HG03432 (cell line): ENCODE measurements around the gene DPYD.

Experiments used
- ATAC-seq: cut with Tn5 transposase; IDR thresholded peaks from one replicate; pipeline ENCODE4 v1.9.1; 2021; ENCODE audit warnings: mild to moderate bottlenecking, moderate library complexity; ENCODE audit not compliant: unreplicated experiment

DPYD gene

DNA sequence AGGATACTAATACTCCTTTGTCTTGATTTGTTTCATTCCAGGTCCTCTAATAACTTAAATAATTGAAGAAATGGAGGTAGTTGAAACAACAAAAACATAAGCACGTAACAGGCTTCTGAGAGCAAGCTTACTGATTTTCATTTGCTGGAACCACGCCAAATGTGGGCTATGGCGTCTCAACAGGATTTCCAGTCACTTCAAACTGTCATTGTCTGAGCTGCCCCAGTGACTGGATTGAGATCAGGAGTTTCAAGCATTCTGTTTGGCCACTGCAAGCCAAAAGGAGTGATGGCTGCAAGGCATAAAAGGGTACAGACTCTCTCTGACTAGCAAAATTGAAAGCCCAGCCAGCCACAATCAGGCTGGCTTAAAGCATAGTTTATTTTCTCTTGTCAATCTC lies 289.9 kb downstream of the DPYD start:
- no peak for ATAC-seq

DNA sequence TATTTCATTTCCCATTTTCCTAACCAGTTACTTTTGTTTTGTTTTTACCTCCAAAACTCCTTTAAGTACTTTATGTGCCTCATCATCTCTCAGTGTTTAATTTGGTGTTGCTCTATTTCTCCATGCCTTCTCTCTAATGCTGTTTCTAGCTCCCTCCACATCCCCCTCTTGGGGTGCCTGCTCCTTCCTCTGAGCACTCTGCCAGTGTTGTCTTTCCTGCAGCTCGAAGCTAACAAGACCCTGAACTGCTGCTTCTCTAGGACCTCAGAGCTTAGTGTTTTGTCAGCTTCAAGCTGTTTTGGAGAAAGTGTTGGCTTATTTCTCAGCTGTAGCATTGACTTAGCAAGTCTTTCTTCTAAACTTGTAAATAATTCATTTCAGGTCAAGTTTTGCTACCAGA lies 290.6 kb downstream of the DPYD start:
- ATAC-seq: no peak

DNA sequence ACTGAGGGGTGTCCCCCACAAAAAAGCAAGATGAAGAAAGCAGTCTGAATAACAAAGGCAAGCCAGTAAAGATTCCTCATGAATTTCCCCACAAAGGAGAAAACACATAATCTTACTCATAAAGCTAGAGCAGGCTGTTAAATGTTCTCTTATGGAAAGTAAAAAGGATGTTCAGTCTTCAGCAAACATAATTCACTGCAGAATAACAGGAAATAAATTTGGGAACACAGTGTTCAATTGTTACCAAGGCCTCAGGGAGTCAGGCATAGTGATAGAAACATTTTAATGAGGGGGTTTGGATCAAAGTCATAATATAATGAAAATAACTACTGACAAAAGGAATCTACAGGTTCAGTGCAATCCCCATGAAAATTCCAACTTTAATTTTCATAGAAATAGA lies 297.6 kb downstream of the DPYD start:
- ATAC-seq: no peak

DNA sequence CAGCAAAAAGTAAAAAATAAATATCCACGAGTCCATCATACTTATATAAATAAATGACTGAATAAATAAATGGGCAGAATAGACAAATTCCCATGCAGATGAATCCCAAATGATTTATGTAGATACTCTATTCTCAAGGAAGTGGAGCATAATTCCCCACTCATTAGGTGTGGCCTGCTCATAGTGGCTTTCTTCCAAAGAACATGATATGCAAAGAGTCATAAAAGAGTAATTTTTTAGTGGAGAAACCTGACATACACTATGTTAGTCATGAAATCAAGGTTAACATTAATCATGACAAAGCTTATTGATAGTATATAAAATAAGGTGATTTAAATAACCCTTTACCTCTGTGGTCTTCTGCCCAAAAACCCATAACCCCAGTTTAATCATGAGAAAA lies 298.9 kb downstream of the DPYD start:
- no peak for ATAC-seq

DNA sequence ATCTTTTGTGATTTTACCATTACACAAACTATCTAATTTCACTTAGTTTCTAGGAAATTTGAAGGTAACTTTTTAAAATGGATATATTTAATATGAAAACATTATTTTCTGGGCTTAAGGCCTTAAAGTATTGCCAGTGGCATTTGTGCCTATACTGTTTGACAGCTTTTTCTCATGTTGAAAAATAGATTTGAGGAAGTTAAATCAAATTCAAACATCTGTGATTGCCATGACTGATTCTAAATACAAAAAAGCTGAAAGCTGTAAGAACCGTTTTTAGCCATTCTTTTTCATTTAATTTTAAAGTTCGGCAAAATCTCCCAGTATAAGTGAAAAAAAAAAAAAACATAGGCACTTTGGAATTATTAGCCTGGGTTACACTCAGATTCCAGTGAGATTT lies 301.1 kb downstream of the DPYD start:
- ATAC-seq: no peak

DNA sequence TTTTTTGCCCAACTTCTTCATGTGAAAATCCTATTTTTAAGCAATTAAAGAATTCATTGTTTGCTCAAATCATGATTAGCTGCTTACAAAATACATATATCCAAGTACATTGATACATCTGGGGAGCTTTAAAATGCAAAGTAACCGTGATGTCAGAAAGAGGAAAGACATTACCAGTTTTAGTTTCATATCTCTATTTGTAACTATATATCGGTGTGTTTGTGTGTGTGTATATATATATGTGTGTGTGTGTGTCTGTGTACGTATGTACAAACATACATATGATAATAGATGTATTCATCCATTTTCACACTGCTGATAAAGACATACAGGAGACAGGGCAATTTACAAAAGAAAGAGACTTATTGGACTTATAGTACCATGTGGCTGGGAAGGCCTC lies 310.1 kb downstream of the DPYD start:
- ATAC-seq: no peak

DNA sequence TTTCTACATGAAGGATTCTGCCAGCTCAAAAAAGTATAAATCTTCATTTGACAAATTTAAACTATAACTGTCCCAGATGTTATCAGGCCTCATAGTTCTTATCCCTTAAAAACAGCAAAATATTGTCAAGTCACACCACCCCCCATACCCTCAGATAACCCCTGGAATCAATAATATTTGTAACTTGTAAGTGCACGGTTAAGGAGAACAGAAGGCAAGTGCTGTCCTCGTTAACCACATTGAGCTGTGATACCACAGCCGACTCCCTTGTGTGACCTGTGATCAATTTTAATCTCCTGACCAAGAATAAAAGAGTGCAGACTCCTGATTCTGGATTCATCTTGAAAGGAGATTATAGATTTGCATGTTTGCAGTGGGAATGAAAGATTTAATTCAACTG lies 310.7 kb downstream of the DPYD start:
- ATAC-seq: no peak

DNA sequence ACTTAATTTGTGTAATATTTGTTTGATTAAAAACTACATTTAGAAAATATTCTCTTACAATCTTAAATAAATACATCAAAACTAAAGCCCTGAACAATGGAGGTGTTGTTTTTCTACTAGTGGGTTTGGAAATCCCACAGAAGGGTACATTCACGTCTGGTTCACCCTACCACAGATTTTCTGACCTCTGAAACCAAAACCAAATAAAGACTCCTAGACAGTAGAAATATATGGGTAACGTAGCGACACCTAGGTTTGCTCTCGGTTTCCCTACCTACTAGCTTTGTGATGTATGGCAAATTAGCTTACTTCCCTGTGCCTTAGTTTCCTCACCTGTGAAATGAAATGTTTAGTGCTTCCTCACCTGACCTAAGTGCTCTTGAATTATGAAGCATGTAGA lies 312.6 kb downstream of the DPYD start:
- no peak for ATAC-seq

DNA sequence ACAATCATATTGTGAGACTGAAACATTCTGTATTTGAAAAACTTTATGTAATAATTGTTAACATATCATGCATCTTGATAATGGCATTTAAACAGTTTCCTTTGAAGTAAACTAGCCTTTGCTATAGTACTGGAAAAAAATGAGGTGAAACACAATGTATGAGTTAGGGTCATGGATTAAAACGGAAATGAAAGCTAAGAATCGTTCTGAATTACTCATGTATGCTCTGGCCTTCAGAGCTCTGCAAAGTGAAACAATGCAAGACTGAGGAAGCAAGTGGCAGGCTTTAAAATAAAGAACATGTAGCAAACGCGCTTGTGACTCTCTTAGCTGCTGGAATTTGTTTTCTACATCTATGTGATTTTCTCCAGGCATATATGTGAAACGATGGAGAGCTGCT lies 317.1 kb downstream of the DPYD start:
- no peak for ATAC-seq

DNA sequence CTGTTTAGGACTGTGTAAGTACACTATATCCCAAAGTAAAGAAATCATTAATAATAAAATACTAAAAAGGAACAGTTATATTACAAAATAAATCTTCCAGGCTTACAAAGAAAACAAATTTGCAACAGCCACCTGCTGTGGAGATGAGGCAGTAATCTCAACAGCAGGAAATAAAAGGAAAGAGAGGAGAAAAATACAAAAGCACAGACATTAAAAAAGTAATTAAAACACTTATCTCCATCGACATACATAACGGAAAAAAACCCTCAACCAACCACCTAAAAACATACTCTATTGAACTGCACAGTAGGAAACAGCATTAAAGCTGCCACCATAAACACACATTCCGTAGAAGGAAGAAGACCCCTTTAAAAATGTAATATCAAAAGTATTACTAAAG lies 317.6 kb downstream of the DPYD start:
- ATAC-seq: no peak

DNA sequence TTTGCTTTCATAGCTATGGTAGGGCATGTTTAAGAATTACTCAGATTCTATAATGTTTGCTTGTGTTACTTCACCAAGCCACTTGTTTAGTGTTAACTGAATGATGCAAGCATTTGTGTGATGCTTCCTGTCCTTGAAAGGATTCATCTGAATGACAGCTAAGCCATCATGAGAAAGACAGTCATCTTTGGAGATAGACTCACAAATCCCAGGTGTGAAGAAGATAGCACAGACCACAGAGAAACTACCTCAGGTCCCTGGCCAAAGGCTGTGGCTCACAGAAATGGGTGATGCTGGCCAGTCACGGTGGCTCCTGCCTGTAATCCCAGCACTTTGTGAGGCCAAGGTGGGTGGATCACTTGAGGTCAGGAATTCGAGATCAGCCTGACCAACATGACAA lies 321.4 kb downstream of the DPYD start:
- no peak for ATAC-seq

DNA sequence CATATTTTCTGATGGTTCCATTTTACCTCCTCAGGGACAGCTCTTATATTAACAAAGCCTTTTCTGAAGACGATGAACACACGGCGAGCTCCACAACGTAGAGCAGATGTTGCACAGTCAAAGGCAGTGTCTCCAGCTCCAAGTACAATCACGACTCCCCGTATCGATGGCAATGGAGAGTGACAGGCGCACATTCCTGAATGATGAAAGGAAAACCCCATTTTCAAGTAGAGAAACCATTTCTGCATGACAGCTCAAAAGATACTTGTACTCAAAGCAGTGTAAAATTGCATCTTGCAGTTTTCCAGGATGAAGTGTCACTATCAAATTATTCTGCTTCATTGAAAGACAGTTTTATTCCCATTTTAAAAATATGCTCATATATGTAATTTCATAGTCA lies 327.6 kb downstream of the DPYD start:
- ATAC-seq: no peak

DNA sequence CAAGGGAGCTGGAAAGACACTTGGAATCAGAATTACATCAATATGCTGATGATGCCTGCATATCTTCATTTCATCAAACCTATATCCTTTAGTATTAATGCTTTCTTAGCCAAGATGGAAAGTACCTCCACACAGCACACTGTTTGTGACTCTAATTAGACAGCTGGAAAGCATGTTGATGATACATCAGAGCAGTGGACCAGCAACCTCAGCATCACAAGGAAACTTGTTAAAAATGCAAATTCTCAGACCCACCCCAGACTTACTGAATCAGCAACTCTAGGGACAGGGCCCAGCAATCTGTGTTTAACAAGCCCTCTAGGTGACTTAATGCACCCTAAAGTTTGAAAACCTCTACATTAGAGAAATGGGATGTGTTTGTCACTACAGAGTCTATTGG lies 332.1 kb downstream of the DPYD start:
- no peak for ATAC-seq

DNA sequence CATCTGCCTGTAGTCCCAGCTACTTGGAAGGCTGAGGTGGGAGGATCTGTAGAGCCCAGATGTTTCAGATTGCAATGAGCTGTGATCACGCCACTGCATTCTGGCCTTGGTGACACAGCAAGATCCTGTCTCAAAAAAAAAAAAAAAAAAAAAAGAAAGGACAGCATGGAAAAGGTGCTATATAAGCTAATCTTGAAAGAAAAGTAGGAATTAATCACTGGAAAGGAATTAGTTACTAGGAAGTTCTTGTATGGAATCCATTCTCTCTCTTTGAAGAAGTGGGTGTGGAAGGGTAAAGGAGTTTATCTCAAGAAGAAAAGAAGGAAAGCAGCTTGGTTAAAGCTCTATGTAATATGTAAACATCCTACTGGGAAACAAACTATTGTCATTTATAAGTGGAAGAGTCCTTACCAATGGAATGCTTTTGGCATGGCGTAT lies 339.2 kb downstream of the DPYD start:
- no peak for ATAC-seq

DNA sequence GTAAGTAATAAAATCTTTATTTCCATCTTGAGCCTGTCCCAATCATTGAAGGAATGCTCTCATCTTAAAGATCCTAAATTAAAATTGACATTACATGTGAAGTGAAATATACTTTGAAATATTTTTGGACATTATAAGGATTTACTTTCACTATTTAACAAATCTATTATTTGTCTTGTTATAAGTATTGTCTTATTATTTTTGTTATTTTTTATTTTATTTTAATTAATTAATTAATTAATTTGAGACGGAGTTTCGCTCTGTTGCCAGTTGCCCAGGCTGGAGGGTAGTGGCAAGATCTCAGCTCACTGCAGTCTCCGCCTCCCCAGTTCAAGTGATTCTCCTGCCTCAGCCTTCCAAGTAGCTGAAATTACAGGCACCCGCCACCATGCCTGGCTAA lies 343.2 kb downstream of the DPYD start:
- no peak for ATAC-seq

DNA sequence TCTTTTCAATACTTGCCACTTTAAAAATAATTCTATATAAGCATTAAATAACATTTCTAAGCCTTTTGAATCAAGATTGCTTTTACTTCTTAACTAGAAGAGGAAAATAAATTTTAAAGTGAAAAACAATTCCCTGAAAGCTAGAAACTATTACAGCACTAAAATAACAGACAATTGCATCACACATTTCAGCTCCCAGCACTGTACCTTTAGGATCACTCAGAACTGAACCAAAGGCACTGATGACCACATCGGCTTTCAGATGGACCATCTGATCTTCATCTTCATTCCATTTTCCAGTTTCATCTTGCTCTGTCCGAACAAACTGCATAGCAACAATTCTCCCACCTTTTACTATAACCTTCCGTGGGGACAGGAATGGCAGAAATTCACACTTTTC lies 347.3 kb downstream of the DPYD start:
- no peak for ATAC-seq

DNA sequence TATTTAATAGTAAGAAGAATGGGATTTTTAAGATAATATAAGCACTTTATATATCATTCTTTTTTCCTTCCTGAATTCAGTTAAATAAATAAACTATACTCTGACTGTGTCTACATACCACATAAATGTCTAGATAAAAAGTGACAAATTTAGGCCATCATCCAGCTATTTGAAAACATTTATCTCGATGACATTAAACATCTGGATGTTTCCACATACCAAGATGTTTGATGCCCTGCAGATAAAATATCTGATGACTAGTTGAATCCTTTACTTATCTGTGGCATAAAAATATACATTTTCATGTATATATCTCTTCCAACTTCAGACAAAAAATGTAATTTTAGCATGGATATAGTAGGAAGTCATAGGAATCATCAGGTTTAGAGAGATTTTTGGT lies 348.3 kb downstream of the DPYD start:
- no peak for ATAC-seq

DNA sequence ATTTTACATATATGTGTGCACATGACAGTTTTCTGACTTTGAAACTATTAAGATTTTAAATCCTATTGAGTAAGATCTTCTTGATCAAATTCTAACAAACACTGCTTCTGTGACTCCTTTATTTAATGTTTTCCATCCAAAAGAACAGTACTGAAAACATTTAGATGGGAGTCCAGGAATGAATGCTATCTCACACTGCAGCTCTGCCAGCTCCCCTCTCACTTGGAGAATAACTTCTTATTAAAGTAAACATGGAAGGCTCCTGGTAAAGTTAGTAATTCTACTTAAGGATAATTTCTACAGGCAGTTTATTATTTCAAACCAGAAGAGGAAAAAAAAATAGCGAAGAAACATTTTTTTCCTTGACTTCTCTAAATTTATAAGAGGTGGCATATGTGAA lies 349.1 kb downstream of the DPYD start:
- no peak for ATAC-seq

DNA sequence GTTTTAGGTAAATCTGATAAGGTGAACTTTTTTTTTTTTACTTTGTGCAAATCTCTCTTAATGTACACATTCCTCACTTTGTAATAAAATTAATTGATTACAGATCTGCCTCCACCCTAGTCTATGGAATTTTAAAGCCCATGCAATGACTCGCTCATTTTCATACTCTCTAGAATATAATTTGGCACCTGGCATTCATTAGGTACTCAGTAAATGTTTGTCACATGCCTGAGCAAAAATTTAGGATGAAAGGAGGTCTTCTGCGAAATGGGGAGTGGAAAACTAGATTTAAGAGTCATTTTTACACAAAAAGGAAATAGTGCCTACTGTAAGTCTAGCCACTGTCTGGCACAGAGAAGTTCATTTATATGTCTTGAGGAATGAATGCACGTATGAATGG lies 350.1 kb downstream of the DPYD start:
- ATAC-seq: no peak

DNA sequence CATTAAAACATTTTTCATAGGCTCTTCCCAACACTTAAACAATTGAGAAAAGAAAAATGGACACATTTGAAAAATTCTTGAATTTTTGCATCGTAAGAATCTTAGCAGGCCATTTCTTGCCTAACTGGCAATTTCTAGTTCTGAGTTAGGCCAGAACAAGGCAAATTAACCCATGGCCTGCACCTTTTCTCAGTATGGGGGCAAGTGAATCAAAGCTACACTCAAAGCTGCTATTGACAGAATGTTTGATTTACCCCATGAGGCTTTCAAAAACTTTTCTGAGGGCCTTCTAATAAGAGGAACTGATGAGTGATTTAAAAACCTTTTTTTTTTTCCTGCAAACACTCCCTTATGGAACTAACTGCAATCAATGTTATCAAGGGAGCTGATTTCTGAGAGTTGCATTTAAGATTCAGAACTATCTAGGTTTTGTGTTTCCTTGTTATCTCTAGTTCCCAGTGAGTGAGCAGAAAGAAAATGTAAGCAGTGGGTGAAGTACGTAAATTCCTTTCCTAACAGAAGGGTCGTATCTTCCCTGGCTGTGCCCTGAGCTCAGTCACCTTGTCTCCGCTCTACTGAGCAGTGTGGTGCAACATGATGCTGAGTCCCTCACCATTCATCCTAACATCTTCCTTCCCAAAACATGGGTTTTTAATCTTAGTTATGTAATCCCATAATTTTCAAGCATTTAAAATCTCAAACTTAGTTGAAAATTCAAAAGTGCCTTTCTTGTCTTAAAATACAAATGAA lies 353.7 kb downstream of the DPYD start:
- no peak for ATAC-seq

DNA sequence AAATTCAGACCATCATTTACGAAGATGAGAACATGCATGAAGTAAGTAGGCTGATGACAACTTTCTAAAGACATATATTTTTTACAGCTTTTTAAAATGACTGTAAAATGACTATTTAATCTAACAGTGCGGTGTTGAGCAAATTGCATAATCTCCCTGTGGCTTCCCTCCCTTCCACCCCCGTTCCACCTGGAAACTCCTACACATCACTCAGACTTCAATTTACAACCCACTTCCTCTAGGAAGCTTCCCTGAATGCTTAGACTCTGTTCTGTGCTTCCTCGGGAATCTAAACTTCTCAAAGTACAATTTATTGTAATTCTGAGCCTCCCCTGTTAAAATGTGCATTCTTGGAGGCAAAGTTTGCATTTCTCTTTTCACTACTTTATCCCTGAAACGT lies 354.9 kb downstream of the DPYD start:
- no peak for ATAC-seq

DNA sequence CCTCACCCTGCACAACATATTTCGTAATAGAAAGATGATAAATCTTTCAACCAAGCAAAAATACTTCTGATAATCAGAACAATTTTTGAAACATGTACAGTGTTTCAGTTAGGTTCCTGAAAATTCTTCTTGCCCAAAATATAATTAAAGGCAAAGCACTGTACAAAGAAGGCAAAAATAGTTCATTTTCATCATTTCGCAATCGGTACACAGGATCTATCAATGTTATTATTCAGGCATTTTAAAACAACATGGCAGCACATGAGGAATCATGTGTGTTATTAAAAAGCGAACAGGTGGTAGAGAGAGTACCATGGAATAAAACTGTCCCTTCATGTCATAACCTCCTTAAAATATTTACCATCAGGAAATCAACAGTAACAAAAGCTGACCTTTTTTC lies 356.9 kb downstream of the DPYD start:
- no peak for ATAC-seq

DNA sequence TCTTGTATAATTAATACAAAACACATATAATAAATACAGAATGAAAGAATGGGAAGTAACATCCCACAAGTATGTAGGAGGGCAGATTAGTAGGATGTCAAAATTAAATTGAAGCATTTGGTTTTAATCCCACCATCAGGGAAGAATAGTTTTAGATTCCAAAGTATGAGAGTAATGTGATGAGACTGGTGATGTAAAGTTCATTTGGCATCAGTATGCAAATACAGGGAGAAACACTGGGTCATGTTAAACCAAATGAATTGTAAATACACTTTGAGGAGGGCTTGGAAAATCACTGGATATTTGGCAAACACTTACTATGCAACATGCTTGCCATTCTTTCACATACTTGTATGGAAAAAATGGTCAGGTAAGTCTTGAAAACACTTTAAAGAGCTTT lies 358.8 kb downstream of the DPYD start:
- no peak for ATAC-seq
